GM18858 (cell line): ENCODE data around the gene RAB17.
"Not testable (repeated sequence)": the region's sequence is repeated elsewhere in the genome, so short reads cannot be mapped to it uniquely, and the experiment has no call there.

Experiments
- ATAC-seq: cut with Tn5 transposase; IDR thresholded peaks from one replicate; pipeline ENCODE4 v1.9.1; 2021; ENCODE audit not compliant: unreplicated experiment

RAB17 gene

GRCh38 chr2:237625216-237625705 lies 34.7 kb upstream of the RAB17 start:
- no peak for ATAC-seq

GRCh38 chr2:237624565-237624964 lies 34.0 kb upstream of the RAB17 start:
- no peak for ATAC-seq

GRCh38 chr2:237623428-237624403 lies 33.2 kb upstream of the RAB17 start:
- no peak for ATAC-seq

GRCh38 chr2:237618449-237618848 lies 27.9 kb upstream of the RAB17 start:
- no peak for ATAC-seq

- no peak for ATAC-seq
Observed at GRCh38 chr2:237617587-237617982, 27.1 kb upstream of the RAB17 start.

- ATAC-seq: no peak
Observed at GRCh38 chr2:237616734-237617586, 26.4 kb upstream of the RAB17 start.

GRCh38 chr2:237616373-237616733 lies 25.8 kb upstream of the RAB17 start:
- ATAC-seq: no peak

- no peak for ATAC-seq
Observed at GRCh38 chr2:237615631-237616249, 25.2 kb upstream of the RAB17 start.

GRCh38 chr2:237614151-237614720 lies 23.7 kb upstream of the RAB17 start:
- no peak for ATAC-seq

- no peak for ATAC-seq
Observed at GRCh38 chr2:237613679-237614078, 23.1 kb upstream of the RAB17 start.

- ATAC-seq: no peak
Observed at GRCh38 chr2:237612527-237613357, 22.2 kb upstream of the RAB17 start.

GRCh38 chr2:237606522-237606921 lies 16.0 kb upstream of the RAB17 start:
- ATAC-seq: not testable (repeated sequence)

GRCh38 chr2:237604960-237605359 lies 14.4 kb upstream of the RAB17 start:
- no peak for ATAC-seq

GRCh38 chr2:237604391-237604790 lies 13.9 kb upstream of the RAB17 start:
- no peak for ATAC-seq

GRCh38 chr2:237603718-237604362 lies 13.3 kb upstream of the RAB17 start:
- no peak for ATAC-seq

- no peak for ATAC-seq
Observed at GRCh38 chr2:237603049-237603717, 12.6 kb upstream of the RAB17 start.

GRCh38 chr2:237602409-237602808 lies 11.9 kb upstream of the RAB17 start:
- ATAC-seq: no peak

- no peak for ATAC-seq
Observed at GRCh38 chr2:237601453-237602116, 11.1 kb upstream of the RAB17 start.
